H1 (cell line): ENCODE data around the gene CCDC102A. TPM values are rescaled to one million over a fixed set of nuclear protein-coding genes. Genes with fewer than 3 reads are reported as not detected.

Source experiments
- BACH1 ChIP-seq: IDR thresholded peaks from 2 replicates; pipeline ENCODE4 v1.6.1; 2012; ENCODE audit warnings: low read length, improper control_type of control experiment
- BCL11A ChIP-seq, 2 experiments: IDR thresholded peaks; one replicate each; pipeline ENCODE4 v1.6.1; 2011; ENCODE audit warnings: low read depth in 2 of 2, low read length in 2 of 2, mild to moderate bottlenecking in 2 of 2
- CBX5 ChIP-seq: fragments of 300-800, 300-1000 bp; sonication (generic); IDR thresholded peaks from 2 replicates; pipeline ENCODE4 v1.7.1; 2016; ENCODE audit warnings: antibody characterized with exemption, low read length, low read depth
- TCF12 ChIP-seq: IDR thresholded peaks from 2 replicates; pipeline ENCODE4 v1.6.1; 2011; ENCODE audit warnings: low read depth, mild to moderate bottlenecking, low read length
- YY1 ChIP-seq: IDR thresholded peaks from 2 replicates; pipeline ENCODE4 v1.6.1; 2011; ENCODE audit warnings: low read depth, mild to moderate bottlenecking, low read length
- polyA plus RNA-seq, 7 experiments: library from polyadenylated mRNA; depleted of rRNA in 3 of 7; stranded (reverse) in 5 of 7; unstranded in 2 of 7; fragments of >200 nt in 5 of 7; fragments of 200-250 nt in 2 of 7; gene quantifications; 1 replicate in 5 of 7; 2 replicates in 1 of 7; 4 replicates in 1 of 7; pipeline versions ENCODE4 v1.2.1 to v1.2.3, GENCODE V29; 2011 to 2013; ENCODE audit warnings: missing spikeins in 2 of 7, mixed read lengths in 2 of 7
- total RNA-seq: library from RNA; stranded (reverse); fragmentation: NEBNext Ultra II Directional; extraction: Animal tissue kit (Norgen Biotek cat#: 25700); gene quantifications from 2 replicates; pipeline ENCODE4 v1.2.1, GENCODE V29; 2021

Gene CCDC102A
- total and polyA plus RNA-seq, 2 of the 8 experiments (the other 6 are each of a cell fraction or from before 2014, with no cell fraction given): 4.0 to 7.5 TPM

GRCh38 chr16:57482845-57483545 lies 53.4 kb downstream of the CCDC102A start (continued):
- no peak for TF ChIP-seq TCF12
- no peak for TF ChIP-seq YY1
- no peak for TF ChIP-seq BCL11A (IDR thresholded peaks at IDR 0.05; ENCODE audit: low read depth in 2 of 2, low read length in 2 of 2)
- TF ChIP-seq BACH1: no peak
- TF ChIP-seq CBX5: no peak
